Islet precursor cell (in vitro differentiated cells): Measurements from ENCODE around the gene KIT.

ENCODE experiments used
- DNase-seq: peaks from one replicate; pipeline ENCODE4 v3.0.0-alpha.2; 2018

KIT gene

DNA sequence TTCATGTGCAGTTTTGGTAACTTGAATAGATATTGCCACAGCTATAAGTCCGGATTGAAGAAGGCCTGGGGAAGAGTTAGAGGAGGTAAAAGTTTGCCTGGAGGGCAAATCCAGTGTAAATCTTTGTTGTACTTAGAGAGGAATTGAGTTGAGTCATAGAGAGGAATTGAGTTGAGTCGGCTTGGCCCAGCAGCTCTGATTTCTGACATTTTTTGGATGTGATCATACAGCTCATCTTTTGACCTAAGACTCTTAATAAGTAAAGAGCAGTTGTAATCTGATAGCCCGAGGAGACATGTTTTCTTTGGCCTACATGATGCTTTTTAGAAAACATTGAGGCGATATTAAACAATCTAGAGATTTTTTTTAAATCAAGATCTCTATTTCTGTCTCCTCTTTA is 3.9 kb downstream of the KIT start:
- DNase-seq = no peak

DNA sequence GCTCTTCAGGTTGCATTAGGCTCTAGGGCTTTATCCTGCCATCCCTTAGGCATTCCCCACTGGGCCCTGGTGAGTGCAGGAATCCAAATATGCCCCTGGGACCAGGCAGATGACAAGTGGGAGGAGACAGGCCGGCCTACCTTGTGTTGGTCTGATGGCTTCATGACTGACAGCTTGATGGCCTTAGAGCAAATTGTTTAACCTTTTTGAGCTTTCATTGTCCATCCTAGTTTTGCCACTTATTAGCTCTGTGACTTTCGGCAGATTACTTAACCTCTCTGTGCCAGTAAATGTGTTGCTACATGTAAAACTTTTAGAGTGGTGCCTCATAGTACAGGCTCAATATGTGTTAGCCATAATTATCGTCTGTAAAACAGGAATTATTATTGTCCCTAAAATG is 4.4 kb downstream of the KIT start:
- DNase-seq = no peak

DNA sequence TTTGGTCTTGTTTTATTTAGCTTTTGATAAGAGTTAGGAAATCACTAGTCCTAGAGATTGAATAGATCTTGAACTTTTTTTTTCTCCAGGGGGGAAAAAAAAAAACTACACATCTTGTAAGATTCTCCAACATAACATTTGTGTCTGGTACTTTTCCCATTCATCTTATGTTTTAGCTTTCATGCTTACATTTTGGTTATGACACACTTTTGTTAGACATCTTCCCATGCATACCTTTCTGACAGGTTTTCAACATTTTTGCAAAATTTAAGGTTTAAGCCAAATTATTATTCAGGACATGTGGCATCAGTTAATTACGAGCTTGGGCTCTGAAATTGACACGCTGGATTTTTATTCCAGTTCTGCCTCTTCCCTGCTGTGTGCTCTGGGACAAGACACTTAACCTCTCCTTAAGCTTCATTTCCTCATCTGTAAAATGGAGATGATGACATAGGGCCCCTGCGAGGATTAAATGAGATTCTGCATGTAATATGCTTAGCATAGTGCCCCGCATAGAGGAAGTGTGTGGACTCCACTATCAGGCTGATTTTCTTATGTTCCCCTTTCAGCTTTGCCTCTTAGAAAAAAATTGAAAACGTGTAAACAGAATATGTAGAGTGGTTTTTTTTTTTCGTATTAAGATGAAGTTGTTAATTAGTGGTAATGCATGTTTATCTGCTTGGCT is 5.3 kb downstream of the KIT start:
- no peak for DNase-seq

DNA sequence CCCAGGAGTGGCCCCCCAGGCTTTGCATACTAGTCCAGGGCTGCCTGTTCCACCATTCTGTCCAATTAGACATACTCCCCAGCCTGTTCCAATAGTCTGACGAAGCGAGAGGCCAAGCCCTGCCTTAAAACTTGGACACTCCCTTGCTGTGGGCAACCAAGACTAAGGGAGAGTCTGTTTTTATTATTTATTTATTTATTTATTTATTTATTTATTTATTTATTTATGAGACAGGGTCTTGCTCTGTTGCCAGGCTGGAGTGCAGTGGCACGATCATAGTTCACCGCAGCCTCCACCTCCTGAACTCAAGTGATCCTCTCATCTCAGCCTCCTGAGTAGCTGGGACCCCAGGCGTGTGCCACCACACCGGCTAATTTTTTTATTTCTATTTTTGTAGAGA is 6.6 kb downstream of the KIT start:
- DNase-seq = no peak

DNA sequence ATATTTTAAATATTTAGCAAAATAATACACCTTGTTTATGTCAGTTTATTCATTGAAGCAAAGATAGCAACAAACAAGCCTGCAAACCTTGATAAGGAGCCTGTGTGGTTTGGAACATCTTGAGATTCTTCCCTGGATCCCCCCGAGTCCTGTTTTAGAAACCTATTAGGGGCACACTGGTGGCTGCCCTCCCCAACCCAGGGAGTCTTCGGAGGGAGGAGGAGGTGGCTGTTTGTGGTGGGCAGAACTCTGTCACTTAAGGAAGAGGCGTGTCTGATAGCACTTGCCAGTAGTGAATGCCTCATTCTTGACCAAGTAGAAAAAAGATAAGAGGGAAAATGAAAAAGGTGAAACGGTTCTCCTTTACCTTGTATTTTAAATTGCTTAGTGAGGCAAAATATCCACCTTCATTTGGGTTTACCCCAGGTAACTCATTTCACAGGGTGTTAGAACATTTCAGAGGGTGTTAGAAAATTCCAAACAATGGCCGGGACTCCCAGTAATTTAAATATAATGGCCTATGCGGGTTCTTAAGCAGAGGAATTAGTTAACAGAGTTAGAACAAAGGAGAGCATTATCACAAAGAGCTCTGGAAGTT is 10.4 kb downstream of the KIT start:
- no peak for DNase-seq

DNA sequence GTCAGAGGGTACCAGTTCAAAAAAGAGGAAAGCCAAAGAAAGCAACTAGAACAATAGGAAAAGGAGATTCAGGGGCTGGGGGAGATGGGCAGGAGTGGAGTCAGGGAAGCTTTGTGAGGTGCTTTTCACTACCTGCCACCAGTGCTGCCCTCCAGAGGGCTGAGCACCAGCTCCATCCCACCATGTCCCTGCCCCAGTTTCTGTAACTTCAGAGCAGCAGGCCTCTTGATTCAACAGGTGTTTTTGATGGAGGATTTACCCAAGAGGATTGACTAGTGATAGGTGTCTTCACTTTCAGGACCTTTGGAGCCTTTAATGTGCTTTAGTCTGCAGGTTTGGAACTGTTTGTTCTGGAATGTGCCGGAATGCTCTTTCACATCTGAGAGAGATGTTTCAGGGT is 12.1 kb downstream of the KIT start:
- DNase-seq = no peak

DNA sequence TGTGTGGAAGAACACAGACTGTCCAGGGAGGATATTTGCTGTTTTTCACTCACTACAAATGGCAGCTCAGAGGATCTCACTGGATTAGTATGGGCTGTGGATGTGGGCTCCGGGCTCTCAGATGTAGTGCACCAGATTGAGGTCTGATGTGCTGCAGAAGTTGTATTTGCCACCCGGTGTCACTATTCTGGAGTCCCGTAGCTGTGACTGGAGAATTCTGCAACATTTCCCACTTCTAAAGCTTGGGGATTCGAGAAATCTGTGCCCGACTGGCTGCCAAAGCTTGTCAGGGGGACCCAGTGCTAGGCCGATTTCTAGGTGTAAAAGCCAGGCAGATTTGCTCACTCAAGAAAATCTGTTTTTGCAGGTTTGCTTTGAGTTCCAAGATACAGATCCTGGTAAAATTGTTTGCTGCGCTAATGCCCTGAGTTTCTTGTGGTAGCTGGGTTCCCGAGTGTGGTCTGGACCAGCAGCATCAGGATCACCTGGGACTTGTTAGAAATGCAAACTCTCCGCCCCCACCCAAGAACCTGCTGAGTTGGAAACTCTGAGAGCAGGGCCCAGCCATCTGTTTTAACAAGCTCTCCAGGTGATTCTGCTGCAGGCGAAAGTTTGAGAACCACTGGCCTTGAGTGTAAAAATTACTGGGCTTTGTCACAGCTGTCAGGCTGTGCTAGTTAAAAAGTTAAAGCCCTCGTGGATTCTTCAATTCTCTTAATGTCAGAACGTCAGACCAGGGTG is 18.1 kb downstream of the KIT start:
- DNase-seq = peak; percentile 70

DNA sequence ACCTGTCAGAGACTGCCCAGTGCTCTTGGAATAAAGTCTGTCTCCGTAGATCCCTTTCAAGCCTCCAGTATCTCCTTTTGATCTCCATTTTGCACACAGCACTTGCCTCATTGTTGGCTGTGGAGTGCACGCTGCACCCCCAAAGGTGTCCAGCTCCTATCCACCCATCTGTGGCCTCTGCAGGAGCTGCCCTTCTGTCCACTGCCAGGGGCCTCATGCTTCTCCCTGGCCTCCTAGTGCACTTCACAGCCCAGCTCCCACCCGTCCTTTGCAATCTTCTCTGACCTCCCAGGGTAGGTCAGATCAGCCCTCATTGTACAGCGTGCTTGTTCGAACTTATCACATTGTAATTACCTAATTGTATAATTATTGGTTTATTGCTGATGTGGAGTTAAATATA is 18.9 kb downstream of the KIT start:
- no peak for DNase-seq

DNA sequence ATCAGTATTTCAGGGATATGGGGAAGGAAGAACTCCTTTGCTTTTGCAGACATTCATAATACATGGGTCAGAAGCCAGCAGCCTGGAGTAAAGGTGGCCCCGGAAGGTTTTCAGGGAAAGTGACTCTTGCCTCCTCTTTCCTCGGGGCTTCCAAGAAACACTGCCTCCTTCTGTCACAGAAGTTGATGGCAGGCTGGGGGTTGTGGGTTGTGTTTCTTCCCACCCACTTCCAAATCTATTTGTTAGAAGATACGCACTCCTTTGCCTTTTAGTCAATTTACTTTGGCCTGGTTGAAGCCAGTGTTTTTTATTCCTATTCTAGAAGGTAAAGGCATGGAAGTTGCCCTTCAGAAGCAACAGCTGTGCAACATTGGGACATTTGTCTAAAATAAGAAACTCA is 19.7 kb downstream of the KIT start:
- no peak for DNase-seq

DNA sequence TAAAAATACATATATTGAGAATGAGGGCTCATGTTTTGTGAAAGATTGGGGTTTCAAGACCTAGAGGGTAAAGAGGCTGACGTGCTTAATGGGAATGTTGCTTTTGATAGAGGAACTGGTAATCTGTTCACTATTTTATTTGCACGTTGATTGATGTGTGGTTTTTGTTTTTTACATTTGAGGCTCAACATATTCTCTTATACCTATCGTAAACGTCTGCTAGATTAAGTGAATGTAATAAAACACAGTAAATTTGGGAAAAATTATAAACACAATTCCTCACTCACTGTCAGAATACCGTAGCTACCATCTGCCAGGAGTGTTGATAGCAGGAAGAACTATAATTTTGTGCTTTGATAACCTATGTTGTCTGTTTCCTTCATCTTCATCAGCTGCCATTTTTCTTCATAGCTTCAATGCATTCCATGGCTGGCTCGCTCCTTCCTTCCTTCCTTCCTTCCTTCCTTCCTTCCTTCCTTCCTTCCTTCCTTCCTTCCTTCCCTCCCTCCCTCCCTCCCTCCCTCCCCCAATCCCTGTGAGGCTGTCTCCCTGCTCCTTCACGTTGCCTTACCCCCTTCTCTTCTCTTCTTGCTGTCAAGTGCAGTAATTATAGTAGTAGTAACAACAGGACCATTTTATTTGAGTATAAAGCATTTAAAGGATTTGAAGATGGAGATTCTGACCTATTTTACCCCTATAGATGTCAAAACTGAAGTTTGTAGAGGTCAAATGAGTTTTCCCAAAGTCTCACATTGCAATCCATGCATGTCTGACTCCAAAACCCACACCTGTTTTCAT is 20.3 kb downstream of the KIT start:
- DNase-seq = no peak

DNA sequence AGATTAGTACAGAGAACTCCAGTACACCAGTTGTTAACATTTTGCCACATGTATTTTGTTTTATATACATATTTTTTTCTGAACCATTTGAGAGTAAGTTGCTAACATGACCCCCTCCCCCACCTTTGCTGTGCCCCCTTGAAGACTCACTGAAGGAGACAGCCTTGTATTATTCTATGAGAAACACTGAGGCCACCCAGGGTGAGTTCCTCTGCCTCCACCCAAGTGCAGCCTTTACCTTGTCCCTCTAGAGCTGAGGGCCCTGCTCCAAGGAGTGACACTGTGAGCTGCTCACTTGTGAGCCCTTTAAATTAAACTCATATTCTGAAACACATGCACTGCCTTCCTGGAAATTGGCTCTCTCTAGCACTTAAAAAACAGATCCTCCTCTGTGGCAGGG is 21.1 kb downstream of the KIT start:
- DNase-seq = no peak

DNA sequence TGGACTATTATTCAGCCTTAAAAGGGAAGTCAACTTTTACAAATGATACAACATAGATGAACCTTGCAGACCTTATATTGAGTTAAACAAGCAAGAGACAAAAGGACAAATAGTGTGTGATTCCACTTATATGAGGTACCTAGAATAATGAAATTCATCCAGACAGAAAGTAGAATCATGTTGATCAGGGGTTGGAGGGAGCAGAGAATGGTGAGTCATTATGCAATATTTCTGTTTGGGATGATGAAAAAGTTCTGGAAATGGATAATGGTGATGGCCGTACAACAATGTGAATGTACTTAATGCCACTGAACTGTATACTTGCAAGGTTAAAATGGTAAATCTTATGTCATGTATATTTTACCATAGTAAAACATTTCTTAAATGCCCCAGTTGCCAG is 22.1 kb downstream of the KIT start:
- DNase-seq = no peak

DNA sequence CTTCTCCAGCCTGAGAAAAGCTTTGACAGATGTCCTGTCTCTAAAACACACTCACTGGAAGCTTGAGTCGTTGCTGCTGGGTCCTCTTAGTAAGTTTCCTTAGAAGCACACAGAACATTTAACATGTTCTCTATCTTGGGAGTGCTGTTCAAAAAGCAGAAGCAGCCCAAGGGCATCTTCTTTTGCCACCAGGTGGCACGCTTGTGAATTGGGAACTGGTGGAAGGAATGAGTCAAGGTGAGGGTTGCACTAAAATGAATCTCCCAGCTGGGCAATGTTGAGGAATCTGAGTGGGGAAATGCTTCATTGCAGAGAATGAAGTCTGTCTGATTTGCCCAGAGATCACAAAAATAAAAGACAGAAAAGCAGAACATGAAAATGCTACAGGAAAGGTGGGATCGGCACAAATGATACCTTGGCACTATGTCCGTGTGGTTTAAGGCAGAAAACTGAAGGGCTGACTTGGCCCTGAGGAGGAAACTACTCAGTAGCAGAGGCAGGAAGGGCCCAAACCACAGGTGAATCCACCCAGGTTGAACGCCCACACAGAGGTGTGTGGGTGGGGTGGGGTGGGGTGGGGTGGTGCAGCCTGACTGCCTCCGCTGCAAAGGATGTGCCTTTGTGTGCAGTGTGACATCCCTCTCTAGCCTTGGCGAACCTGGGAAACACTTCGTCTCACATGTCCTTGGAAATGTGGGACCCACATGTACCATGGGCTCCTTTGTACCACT is 26.0 kb downstream of the KIT start:
- DNase-seq = peak; percentile 68

DNA sequence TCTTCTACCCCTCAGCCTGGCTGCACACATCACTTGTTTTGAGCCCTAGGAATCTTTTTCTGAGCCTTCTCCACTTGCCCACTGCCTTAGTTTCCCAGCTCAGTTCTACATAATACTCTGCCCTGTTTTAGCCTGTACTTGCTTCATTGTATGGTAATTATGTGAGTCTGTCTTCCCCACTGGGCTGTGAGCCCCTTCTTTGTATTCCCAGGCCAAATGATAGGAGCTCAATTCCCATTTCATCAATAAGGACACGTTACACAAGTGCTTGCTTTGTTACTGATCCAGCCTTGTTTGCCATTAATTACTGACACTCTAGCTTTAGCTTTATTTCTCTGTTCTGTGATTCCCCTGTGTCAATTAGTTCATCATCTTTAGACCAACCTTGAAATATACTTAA is 28.1 kb downstream of the KIT start:
- DNase-seq = no peak

DNA sequence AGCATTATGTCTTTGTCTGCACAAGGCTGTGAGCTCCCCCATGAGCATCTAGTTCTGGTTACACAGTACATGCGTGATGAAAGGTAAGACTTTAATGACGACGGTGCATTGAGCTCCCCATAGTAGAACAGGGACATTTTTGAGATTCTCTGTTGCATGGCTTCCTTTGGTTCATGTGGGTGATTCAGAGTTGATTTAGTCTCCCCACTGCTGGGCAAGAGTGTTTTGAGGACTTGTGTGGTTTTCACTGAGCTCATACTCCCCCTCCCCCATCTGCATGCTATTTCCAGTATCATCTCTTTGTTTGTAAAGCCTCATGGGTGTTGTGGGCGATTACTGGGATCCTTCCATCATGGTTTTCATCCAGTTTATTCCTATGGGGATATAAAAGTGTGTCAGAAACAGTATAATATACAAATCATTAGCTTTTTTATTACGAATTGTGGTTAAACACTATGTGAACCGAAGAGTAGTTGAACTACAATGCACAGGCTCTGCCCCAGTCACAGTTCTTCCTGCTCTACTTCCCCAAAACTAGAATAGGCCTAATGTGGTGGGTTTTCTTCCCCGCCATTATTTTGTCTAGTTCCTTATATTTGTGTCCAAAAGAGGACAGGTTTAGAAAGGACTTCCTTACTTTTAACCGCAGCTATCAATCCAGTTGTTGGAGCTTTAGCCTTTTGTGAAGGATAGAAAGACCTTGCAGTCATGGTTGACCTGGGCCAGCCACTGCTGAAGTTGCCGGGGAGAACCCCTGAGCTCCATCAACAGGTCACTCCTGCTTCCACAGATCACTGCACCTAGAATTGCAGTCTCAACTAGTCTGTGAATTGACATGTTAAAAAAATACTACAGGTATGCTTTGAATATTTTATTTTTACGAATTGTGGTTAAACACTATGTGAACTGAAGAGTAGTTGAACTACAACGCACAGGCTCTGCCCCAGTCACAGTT is 30.4 kb downstream of the KIT start:
- no peak for DNase-seq

DNA sequence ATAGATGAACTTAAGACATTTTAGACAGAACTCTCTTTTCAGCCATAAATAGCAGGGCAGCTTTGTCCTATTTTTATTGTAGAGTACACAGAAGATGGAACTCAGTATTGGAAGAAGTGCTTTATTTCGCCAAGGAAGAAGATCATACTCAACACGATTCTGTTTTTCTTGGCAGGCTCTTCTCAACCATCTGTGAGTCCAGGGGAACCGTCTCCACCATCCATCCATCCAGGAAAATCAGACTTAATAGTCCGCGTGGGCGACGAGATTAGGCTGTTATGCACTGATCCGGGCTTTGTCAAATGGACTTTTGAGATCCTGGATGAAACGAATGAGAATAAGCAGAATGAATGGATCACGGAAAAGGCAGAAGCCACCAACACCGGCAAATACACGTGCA is 37.6 kb downstream of the KIT start:
- no peak for DNase-seq

DNA sequence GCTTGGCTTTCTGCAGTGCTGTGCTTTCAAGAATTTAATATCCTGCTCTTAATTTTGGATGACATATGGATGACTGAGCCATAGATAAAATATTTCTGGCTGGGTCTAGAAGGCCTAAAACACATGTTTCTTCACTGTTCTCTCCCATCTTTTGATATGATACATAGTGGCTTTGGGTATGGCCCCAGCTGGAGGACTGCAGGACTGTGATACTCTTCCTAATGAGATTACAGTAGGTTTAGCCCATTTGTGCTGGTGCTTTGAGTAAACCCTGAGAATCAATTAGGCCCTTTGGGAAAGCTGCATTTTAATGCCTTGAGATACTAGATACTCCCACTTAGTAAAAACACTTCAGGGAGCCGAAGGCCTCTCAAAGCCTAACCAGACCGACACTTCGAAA is 38.0 kb downstream of the KIT start:
- DNase-seq = no peak

DNA sequence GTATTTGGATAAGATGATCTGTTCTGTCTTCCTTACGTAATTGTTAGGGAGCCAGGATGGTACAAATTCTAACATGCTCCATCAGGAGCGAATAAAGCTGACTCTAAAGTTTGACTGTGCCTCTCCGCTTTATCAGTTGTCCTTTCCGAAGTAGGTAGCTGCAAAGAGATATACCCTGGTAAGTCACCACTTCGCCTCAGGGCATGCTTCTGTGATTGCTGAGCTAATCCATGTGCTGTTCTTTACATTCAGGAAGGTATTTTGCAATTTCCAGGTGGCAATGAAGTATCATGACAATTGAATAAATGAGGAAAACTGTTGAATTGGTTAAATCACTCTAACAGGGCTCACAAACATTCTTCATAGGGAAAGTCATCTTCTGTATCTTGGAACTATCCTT is 38.9 kb downstream of the KIT start:
- DNase-seq = peak; percentile 69

DNA sequence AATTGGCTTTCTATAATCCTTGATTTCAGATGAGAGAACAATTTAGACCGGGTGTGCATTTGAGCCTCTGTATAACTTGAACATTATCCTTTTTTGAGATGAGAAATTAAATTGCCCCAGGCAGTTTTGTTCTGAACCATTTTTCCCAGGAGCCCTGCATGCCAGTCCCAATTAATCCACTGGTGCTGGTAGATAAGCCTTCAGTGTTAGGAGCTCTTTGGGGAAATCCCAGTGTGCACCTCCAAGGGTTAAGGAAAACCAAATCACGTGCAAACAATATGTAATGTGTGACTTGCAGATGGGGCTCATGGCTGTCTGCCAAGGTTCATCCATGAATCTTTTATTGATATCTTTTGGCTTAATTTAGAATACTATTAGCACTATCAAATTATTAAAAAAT is 43.2 kb downstream of the KIT start:
- no peak for DNase-seq

DNA sequence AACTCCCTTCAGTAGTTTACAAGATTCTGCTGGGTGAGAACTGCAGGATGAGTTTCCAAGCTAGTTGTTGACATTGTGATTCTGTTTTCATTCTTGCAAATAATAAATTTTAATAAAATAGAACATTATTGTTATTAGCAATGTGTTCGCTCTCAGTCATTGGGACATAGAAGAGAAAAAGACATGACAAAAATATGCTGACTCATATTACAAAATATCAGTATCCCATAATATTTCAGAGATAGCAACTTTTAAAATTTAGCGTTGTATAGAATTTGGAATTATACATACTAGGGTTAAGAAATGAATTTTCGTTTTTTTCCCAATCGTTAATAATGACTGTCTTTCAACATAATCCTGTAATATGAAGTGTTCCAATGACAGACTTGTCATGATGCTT is 45.4 kb downstream of the KIT start:
- DNase-seq = no peak

DNA sequence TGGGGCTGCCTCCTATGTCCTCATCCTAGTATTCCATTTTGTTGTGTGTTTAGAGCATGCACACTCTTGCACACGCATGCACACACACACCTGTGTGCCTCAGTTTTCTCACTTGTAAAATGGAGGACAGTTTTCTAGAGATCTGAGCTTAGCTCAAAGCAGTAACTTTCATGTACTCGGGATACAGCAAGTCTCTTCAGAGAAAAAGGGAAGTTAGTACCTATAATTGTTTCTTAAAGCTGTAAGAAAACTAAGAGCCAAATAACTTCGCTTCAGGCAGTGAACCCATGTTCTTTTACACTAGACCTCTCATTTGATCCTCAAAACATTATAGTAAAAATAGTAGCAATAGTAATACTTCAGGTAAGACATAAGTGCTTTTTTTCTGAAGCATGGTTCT is 49.6 kb downstream of the KIT start:
- no peak for DNase-seq
